RWPE1 (cell line): Measurements from ENCODE around the gene NTM.
A peak's percentile ranks its signal among the peaks of the same experiment; 100 is the strongest.
"Not testable (repeated sequence)": the region's sequence is repeated elsewhere in the genome, so short reads cannot be mapped to it uniquely, and the experiment has no call there.

Experiments used
- CTCF ChIA-PET: fragments of 350-600 bp; sonication (Branson Sonifier 250); formaldehyde crosslinking; extraction: SDS; loops from one replicate; lab custom pipeline; 2021; lab: Yijun Ruan, JAX
- POLR2A ChIA-PET: fragments of 400-600 bp; formaldehyde crosslinking; extraction: SDS; loops from one replicate; lab custom pipeline; 2020; ENCODE audit warnings: antibody characterized with exemption; ENCODE audit not compliant: low non-redundant PET; lab: Yijun Ruan, JAX
- DNase-seq: peaks from one replicate; pipeline ENCODE4 v3.0.0; 2012; ENCODE audit warnings: low spot score
- H3K27ac ChIP-seq: fragments of 450-650 bp; 2 replicates; pipeline ENCODE4 v1.5.1; 2017
- CTCF ChIP-seq: fragments of 450-650 bp; conservative IDR thresholded peaks from 2 replicates; pipeline ENCODE4 v1.5.1; 2017; ENCODE audit warnings: low read depth, mild to moderate bottlenecking

NTM gene

GRCh38 chr11:132060567-132060966, 690.2 kb downstream of the NTM start:
- ChIA-PET POLR2A (no interaction called here), CTCF (no interaction called here)
- no peak for DNase-seq
- no peak overlapping the region for H3K27ac ChIP-seq
- TF ChIP-seq CTCF, result no peak

DNA sequence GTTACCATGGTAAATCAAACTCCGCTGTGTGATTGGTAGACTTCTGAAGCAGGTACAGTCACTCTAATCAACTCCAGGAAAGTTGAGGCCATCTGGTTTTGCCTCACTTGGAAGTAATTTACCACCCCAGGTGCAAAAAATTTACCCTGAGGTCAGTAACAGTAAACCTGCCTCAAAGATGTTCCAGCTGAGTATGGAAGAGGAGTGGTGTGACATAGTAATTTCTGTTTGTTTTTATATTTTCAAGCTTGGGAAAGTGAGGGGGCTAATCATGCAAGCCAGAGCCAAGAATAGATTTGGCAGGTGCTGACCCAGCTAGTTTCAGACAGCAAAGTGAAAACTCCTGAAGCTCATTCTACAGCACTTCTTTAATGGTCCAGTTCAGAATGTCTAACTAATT, 691.6 kb downstream of the NTM start:
- TF ChIP-seq CTCF, result no peak
- H3K27ac ChIP-seq, result no peak overlapping the region
- no peak for DNase-seq
- CTCF ChIA-PET, result no interaction called here
- POLR2A ChIA-PET, result no interaction called here

DNA sequence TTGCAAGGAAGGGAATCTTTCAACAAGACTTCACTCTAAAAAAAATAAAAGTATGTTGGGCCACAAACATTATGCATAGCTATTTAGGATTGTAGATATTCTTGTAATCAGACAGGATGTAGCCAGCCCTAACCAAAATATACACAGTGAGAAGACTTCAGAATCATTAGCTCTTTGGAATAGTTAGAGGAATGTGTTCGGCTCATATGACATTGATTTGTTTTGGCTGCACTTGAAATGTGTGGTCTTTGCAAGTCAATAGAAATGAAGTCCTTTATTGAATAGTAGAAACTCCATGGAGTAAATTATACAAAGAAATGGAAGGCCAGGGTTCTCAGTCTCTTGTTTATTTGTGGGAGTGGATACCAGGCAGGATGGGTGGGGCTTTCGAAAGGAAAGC, 692.1 kb downstream of the NTM start:
- no peak for TF ChIP-seq CTCF
- ChIA-PET POLR2A (no interaction called here), CTCF (no interaction called here)
- H3K27ac ChIP-seq, result no peak overlapping the region
- no peak for DNase-seq

DNA sequence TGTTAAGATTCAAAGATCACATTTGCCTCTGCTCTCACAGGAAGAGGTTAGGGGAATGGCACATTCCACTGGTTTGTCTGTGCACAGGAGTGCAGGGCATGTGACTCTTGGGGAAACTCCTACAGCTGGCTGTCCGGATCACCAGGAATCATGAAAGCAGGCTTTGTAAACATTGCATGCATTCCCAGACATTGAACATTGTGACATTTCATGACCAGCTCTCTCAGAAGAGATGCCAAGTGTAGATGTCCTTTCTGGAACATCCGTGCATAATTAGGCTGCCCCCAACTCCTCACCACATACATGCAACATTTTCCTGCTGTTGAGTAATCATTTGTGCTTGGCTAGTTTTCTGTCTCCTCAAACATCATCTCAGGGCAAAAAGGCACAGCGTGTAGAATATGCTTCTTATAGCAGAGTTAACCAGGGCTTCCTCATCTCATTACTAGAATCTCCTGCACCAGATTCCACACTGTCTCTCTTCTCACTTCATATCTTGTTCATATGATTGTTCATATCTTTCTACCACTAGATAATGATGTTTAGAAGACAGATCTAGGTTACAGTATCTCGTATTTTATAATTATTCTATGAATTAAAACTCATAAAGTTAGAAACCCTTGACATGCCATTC, 694.7 kb downstream of the NTM start:
- TF ChIP-seq CTCF, result no peak
- CTCF ChIA-PET, result no interaction called here
- POLR2A ChIA-PET, result no interaction called here
- peak; percentile 55 for DNase-seq
- H3K27ac ChIP-seq, result no peak overlapping the region

- CTCF ChIA-PET, result no interaction called here
- no peak for TF ChIP-seq CTCF
- POLR2A ChIA-PET, result no interaction called here
- DNase-seq, result no peak
- H3K27ac ChIP-seq, result no peak overlapping the region
Measured at GRCh38 chr11:132068556-132068955, 698.1 kb downstream of the NTM start.

DNA sequence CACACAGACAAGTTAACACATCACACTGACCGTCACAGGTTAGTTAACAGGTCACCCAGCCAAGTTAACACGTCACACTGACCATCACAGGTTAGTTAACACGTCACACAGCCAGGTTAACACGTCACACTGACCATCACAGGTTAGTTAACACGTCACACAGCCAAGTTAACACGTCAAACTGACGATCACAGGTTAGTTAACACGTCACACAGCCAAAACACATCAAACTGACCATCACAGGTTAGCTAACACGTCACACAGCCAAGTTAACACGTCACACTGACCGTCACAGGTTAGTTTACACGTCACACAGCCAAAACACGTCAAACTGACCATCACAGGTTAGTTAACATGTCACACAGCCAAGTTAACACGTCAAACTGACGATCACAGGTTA, 699.2 kb downstream of the NTM start:
- DNase-seq, POLR2A ChIA-PET, H3K27ac ChIP-seq: not testable (repeated sequence)
- CTCF ChIA-PET, result interaction anchor here (0.6 kb wide), 1 partner anchor 293 kb away, joined by 3 read pairs; no protein-coding TSS in a partner anchor

- CTCF ChIA-PET, H3K27ac ChIP-seq, POLR2A ChIA-PET: not testable (repeated sequence)
Measured at GRCh38 chr11:132070907-132071306, 700.5 kb downstream of the NTM start.

More at GRCh38 chr11:132070907-132071306, 700.5 kb downstream of the NTM start:
- DNase-seq, result not testable (repeated sequence)
